ENCODE measurements around the gene ZNF365. TPM values are rescaled to one million over a fixed set of nuclear protein-coding genes. Genes with fewer than 3 reads are reported as not detected.

The ZNF365 gene
- total and polyA plus RNA-seq, 2 of the 8 experiments (the other 6 are each of a cell fraction or from before 2014, with no cell fraction given): 0.41 to 0.43 TPM

DNA sequence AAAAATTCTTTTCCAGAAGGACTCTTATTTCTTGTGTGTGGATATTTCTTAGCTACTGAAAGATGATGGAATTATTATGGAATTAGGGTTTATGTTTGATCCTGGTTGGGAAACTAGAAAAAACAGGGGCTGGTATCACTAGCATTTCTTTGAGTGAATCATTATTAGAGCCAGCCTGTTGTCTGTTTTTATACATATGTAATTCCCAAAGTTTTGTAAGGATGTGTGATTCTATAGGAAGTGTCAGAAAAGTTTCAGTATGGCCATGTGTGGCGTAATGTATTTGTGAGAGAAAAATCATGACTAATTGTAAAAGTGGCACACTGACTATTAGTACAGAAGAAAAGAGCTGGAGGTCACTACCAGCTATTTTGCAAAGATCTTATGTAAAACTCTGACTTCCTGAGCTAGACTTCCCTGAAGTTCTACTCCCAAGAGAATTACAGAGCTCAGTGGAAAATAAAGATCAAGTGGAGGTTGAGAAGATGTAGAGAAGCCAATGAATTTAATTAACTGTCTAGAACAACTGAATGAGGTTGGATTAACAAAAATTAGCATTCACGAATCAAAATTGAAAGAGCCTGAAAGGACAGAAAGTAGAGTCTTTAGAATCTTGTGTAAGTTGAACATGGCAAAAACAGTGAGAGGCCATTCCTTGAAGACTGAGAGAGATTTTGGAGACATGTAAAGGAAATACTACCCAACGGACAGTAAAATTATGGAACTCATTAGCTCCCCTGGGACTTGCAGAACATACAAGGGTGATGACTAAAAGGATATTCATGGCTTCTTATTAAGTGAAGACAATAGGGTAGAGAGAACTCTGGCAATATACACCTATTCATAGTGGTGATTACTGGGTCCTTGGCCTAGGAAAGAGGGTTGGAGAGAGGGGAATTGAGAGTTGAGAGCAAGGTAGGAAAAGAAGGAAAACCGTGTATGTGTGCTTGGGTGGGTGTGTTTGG lies 12.5 kb downstream of the ZNF365 start:
- H3K27ac ChIP-seq (ENCODE audit: low read depth, low read length): no peak overlapping the region
- H2BK120ac ChIP-seq (replicated peaks; ENCODE audit: low read depth, low read length): no peak overlapping the region
- H3K9me3 ChIP-seq (ENCODE audit: insufficient read depth in 2 of 2, low read depth in 1 of 2, low read length in 1 of 2): no peaks in the 10 kb centered on the region
- no peak overlapping the region for H2AK5ac ChIP-seq (ENCODE audit: low read depth, low read length)
- H4K5ac ChIP-seq (ENCODE audit: insufficient read length, low read depth, low read length): no peak overlapping the region
- H3K18ac ChIP-seq (ENCODE audit: extremely low read depth, low read length): no peak overlapping the region
- H2BK20ac ChIP-seq (ENCODE audit: low read length): no peak overlapping the region
- no peak overlapping the region for H3K4me2 ChIP-seq (ENCODE audit: insufficient read depth in 1 of 2, low read depth in 2 of 2, low read length in 2 of 2)
- no peak overlapping the region for H3K4ac ChIP-seq (replicated peaks; ENCODE audit: insufficient read length, low read depth, low read length)
- no peaks in the 10 kb centered on the region for H3K4me1 ChIP-seq (replicated peaks in 1 of 4; ENCODE audit: control insufficient read depth in 3 of 4, insufficient read depth in 4 of 4, low read length in 3 of 4)
- no peak overlapping the region for H2BK12ac ChIP-seq (ENCODE audit: low read depth, low read length)
- ChIA-PET POLR2A (ENCODE audit: partially characterized antibody) (no interaction called here), CTCF (ENCODE audit: partially characterized antibody) (interaction anchor here (0.6 to 1.5 kb wide), 4 partner anchors 39 to 110 kb away, joined by 3 to 6 read pairs (median 4); no protein-coding TSS in a partner anchor)
- H2BK15ac ChIP-seq (ENCODE audit: low read length): no peak overlapping the region
- no peak overlapping the region for H3K23ac ChIP-seq (ENCODE audit: insufficient read length)
- no peaks in the 10 kb centered on the region for H3K79me2 ChIP-seq (ENCODE audit: control insufficient read depth in 1 of 2, insufficient read depth in 2 of 2, low read length in 2 of 2)
- no peak overlapping the region for H3K9ac ChIP-seq (replicated peaks in 1 of 4; ENCODE audit: extremely low read depth in 1 of 4, low read depth in 3 of 4, low read length in 3 of 4)
- no peaks in the 10 kb centered on the region for H3K36me3 ChIP-seq (ENCODE audit: control insufficient read depth in 2 of 4, insufficient read depth in 4 of 4, low read length in 3 of 4)
- H3K23me2 ChIP-seq (ENCODE audit: low read depth, low read length): no peaks in the 10 kb centered on the region; the same call in 1 of the 2 replicates
- H4K8ac ChIP-seq (ENCODE audit: extremely low read depth, insufficient read depth, low read length): no peak overlapping the region
- H3K79me1 ChIP-seq (ENCODE audit: low read depth, low read length): no peaks in the 10 kb centered on the region
- no peak overlapping the region for H2BK5ac ChIP-seq (ENCODE audit: low read depth, low read length)
- no peak overlapping the region for H2AFZ ChIP-seq (ENCODE audit: low read length)
- FAIRE-seq: no peak
- H3K4me3 ChIP-seq (ENCODE audit: extremely low read depth in 1 of 4, insufficient read depth in 2 of 4, low read depth in 3 of 4, low read length in 4 of 4): no peak overlapping the region
- no peak for DNase-seq (ENCODE audit: low read depth in 1 of 2, low spot score in 2 of 2)
- no peak overlapping the region for H3K14ac ChIP-seq (ENCODE audit: insufficient read length)
- WGBS, 2 experiments (ENCODE audit: extremely low coverage in 1 of 2, insufficient coverage in 1 of 2, insufficient read length in 1 of 2, insufficient replicate concordance in 2 of 2, low coverage in 1 of 2, low lambda C conversion rate in 2 of 2, missing lambda C conversion rate in 1 of 2): 87% methylated on average over 4 of the region's 4 CpGs; no CpG with 5 or more reads in 1 of the 2 experiments
- H4K20me1 ChIP-seq (replicated peaks in 1 of 2; ENCODE audit: control insufficient read depth in 1 of 2, insufficient read depth in 2 of 2, low read length in 2 of 2): no peaks in the 10 kb centered on the region
- no peaks in the 10 kb centered on the region for H3K27me3 ChIP-seq (replicated peaks in 1 of 4; ENCODE audit: control insufficient read depth in 3 of 4, extremely low read depth in 1 of 4, insufficient read depth in 3 of 4, low read length in 3 of 4)
- no peak overlapping the region for H4K91ac ChIP-seq (replicated peaks; ENCODE audit: insufficient read length, low read length)
- H3K56ac ChIP-seq (replicated peaks; ENCODE audit: insufficient read length, low read depth, low read length): no peak overlapping the region
- TF ChIP-seq CREB1 (IDR thresholded peaks at IDR 0.05) (no peak), CHD1 (IDR thresholded peaks at IDR 0.05; ENCODE audit: low read depth, low read length) (no peak)

Measured in H1 (cell line).